DND-41 (cell line): Measurements from ENCODE around the gene SST.

Experiments
- ATAC-seq: fragments of 200-7000 bp; cut with Tn5 transposase; 3 replicates; pipeline ENCODE4 v1.9.1; 2021; ENCODE audit warnings: low read depth; ENCODE audit not compliant: insufficient read depth
- DNase-seq: peaks from one replicate; pipeline ENCODE4 v3.0.0-alpha.2; 2020
- H2AFZ ChIP-seq: 2 replicates; pipeline ENCODE4 v1.6.0; 2012; ENCODE audit warnings: low read depth, low read length
- H3K27ac ChIP-seq: 2 replicates; pipeline ENCODE4 v1.5.1; 2012; ENCODE audit warnings: low read length, inconsistent platforms
- H3K27me3 ChIP-seq: fragments of 200-600 bp; sonication (generic); 2 replicates; pipeline ENCODE4 v1.6.0; 2012; ENCODE audit warnings: low read length, mild to moderate bottlenecking, inconsistent platforms; ENCODE audit not compliant: insufficient read depth, poor library complexity
- H3K36me3 ChIP-seq: 2 replicates; pipeline ENCODE4 v1.5.1; 2012; ENCODE audit warnings: low read length, inconsistent platforms; ENCODE audit not compliant: insufficient read depth
- H3K4me1 ChIP-seq: 2 replicates; pipeline ENCODE4 v1.5.1; 2012; ENCODE audit warnings: mild to moderate bottlenecking, low read length; ENCODE audit not compliant: insufficient read depth
- H3K4me2 ChIP-seq: 2 replicates; pipeline ENCODE4 v1.6.0; 2012; ENCODE audit warnings: mild to moderate bottlenecking, moderate library complexity, low read length, inconsistent platforms; ENCODE audit not compliant: insufficient read depth
- H3K4me3 ChIP-seq, 2 experiments: fragments of 200-600 bp in 1 of 2; shearing (Covaris generic) in 1 of 2; 2 replicates each; pipeline ENCODE4 v1.5.1; 2012 to 2016; ENCODE audit warnings: inconsistent platforms in 2 of 2, low read length in 2 of 2, mild to moderate bottlenecking in 2 of 2, low read depth in 1 of 2, moderate library complexity in 1 of 2
- H3K79me2 ChIP-seq: 2 replicates; pipeline ENCODE4 v1.6.0; 2012; ENCODE audit warnings: low read length, inconsistent platforms; ENCODE audit not compliant: insufficient read depth
- H3K9ac ChIP-seq: 2 replicates; pipeline ENCODE4 v1.6.0; 2012; ENCODE audit warnings: low read depth, mild to moderate bottlenecking, inconsistent platforms, low read length, moderate library complexity
- H3K9me3 ChIP-seq: 2 replicates; pipeline ENCODE4 v1.5.1; 2012; ENCODE audit warnings: low read length, moderate library complexity, mild to moderate bottlenecking, inconsistent platforms; ENCODE audit not compliant: insufficient read depth, severe bottlenecking
- H4K20me1 ChIP-seq: 2 replicates; pipeline ENCODE4 v1.6.0; 2012; ENCODE audit warnings: low read length; ENCODE audit not compliant: insufficient read depth
- CTCF ChIP-seq: IDR thresholded peaks from 2 replicates; pipeline ENCODE4 v1.5.1; 2012; ENCODE audit warnings: borderline replicate concordance, low read length, moderate library complexity, mild to moderate bottlenecking; ENCODE audit not compliant: poor library complexity, severe bottlenecking; ENCODE audit errors: extremely low read depth
- EZH2 ChIP-seq: IDR thresholded peaks from 3 replicates; pipeline ENCODE4 v1.6.1; 2012; ENCODE audit warnings: borderline replicate concordance, low read depth, mild to moderate bottlenecking, moderate library complexity, low read length, inconsistent platforms; ENCODE audit not compliant: severe bottlenecking

The SST gene

GRCh38 chr3:187695449-187695848 is 25.3 kb upstream of the SST start:
- H3K27ac ChIP-seq, result no peak overlapping the region
- no peak for DNase-seq
- H2AFZ ChIP-seq, result no peak overlapping the region
- no peak overlapping the region for H3K9ac ChIP-seq
- TF ChIP-seq CTCF (no peak), EZH2 (no peak)
- H3K4me1 ChIP-seq, result no peaks in the 10 kb centered on the region
- H4K20me1 ChIP-seq, result no peaks in the 10 kb centered on the region
- peaks cover 8% of the 10 kb centered on the region for H3K27me3 ChIP-seq
- no peaks in the 10 kb centered on the region for H3K36me3 ChIP-seq
- H3K4me2 ChIP-seq, result no peak overlapping the region
- H3K4me3 ChIP-seq, result no peak overlapping the region
- ATAC-seq, result no peak
- H3K9me3 ChIP-seq, result no peaks in the 10 kb centered on the region
- H3K79me2 ChIP-seq, result no peaks in the 10 kb centered on the region

- Histone ChIP-seq H3K27me3 (peaks cover 8% of the 10 kb centered on the region), H3K36me3 (no peaks in the 10 kb centered on the region), H4K20me1 (no peaks in the 10 kb centered on the region), H3K9me3 (no peaks in the 10 kb centered on the region), H3K4me2 (no peak overlapping the region), H2AFZ (no peak overlapping the region), H3K4me1 (no peaks in the 10 kb centered on the region), H3K27ac (no peak overlapping the region), H3K79me2 (no peaks in the 10 kb centered on the region), H3K4me3 (no peak overlapping the region), H3K9ac (no peak overlapping the region)
- DNase-seq (no peak), ATAC-seq (no peak)
- TF ChIP-seq CTCF, result no peak
- TF ChIP-seq EZH2, result no peak
Observed at GRCh38 chr3:187694801-187695200, 24.6 kb upstream of the SST start.

GRCh38 chr3:187693431-187693830 is 23.2 kb upstream of the SST start:
- H2AFZ ChIP-seq, result no peak overlapping the region
- no peaks in the 10 kb centered on the region for H3K79me2 ChIP-seq
- no peak overlapping the region for H3K4me3 ChIP-seq
- H4K20me1 ChIP-seq, result no peaks in the 10 kb centered on the region
- no peaks in the 10 kb centered on the region for H3K36me3 ChIP-seq
- peaks cover 8% of the 10 kb centered on the region for H3K27me3 ChIP-seq
- no peaks in the 10 kb centered on the region for H3K9me3 ChIP-seq
- no peak for TF ChIP-seq EZH2
- no peak for TF ChIP-seq CTCF
- no peak overlapping the region for H3K9ac ChIP-seq
- no peak overlapping the region for H3K4me2 ChIP-seq
- ATAC-seq (no peak), DNase-seq (no peak)
- H3K4me1 ChIP-seq, result no peaks in the 10 kb centered on the region
- H3K27ac ChIP-seq, result no peak overlapping the region

GRCh38 chr3:187689984-187690383 is 19.8 kb upstream of the SST start:
- Histone ChIP-seq H4K20me1 (no peaks in the 10 kb centered on the region), H3K4me2 (no peak overlapping the region), H3K9me3 (peaks cover 6% of the 10 kb centered on the region), H3K27me3 (no peaks in the 10 kb centered on the region), H3K36me3 (no peaks in the 10 kb centered on the region), H3K27ac (no peak overlapping the region), H3K4me3 (no peak overlapping the region), H3K79me2 (no peaks in the 10 kb centered on the region), H2AFZ (no peak overlapping the region), H3K9ac (no peak overlapping the region), H3K4me1 (no peaks in the 10 kb centered on the region)
- DNase-seq (no peak), ATAC-seq (no peak)
- TF ChIP-seq CTCF (no peak), EZH2 (no peak)
